H1 (cell line): ENCODE data around the gene RAB3C. TPM values are rescaled to one million over a fixed set of nuclear protein-coding genes. Genes with fewer than 3 reads are reported as not detected.

Experiments
- CTCF ChIA-PET: fragments of 300-600 bp; sonication (Branson Sonifier 250); formaldehyde crosslinking; loops from one replicate; lab custom pipeline; 2021; ENCODE audit not compliant: partially characterized antibody; lab: Charles Lee
- POLR2A ChIA-PET: fragments of 300-600 bp; sonication (Branson Sonifier 250); formaldehyde crosslinking; loops from one replicate; lab custom pipeline; 2021; ENCODE audit warnings: inconsistent platforms; ENCODE audit not compliant: partially characterized antibody; lab: Charles Lee
- DNase-seq, 2 experiments: peaks; one replicate each; pipeline versions ENCODE4 v3.0.0 to v3.0.0-alpha.2; 2010 to 2022; ENCODE audit warnings: low spot score in 2 of 2, low read depth in 1 of 2, mixed read lengths in 1 of 2
- FAIRE-seq: peaks from 2 replicates; lab custom pipeline; 2011; peaks lifted over from hg19 to GRCh38; lab: Jason Lieb, UNC
- H2AFZ ChIP-seq: 2 replicates; pipeline ENCODE4 v1.8.1; 2012; ENCODE audit warnings: low read length, inconsistent platforms
- H2AK5ac ChIP-seq: 2 replicates; pipeline ENCODE4 v1.6.1; 2013; ENCODE audit warnings: low read depth, low read length
- H2BK120ac ChIP-seq: replicated peaks from 2 replicates; pipeline ENCODE3; 2013; ENCODE audit warnings: low read depth, low read length, inconsistent platforms
- H2BK12ac ChIP-seq: 2 replicates; pipeline ENCODE4 v1.6.1; 2013; ENCODE audit warnings: low read depth, low read length
- H2BK15ac ChIP-seq: 2 replicates; pipeline ENCODE4 v1.6.1; 2013; ENCODE audit warnings: low read length
- H2BK20ac ChIP-seq: 2 replicates; pipeline ENCODE4 v1.6.1; 2013; ENCODE audit warnings: low read length
- H2BK5ac ChIP-seq: 2 replicates; pipeline ENCODE4 v1.6.1; 2013; ENCODE audit warnings: low read depth, low read length
- H3K14ac ChIP-seq: 2 replicates; pipeline ENCODE4 v1.6.1; 2013; ENCODE audit warnings: inconsistent platforms; ENCODE audit not compliant: insufficient read length
- H3K18ac ChIP-seq: 2 replicates; pipeline ENCODE4 v1.6.1; 2013; ENCODE audit warnings: low read length; ENCODE audit errors: extremely low read depth
- H3K23ac ChIP-seq: 2 replicates; pipeline ENCODE4 v1.6.1; 2013; ENCODE audit warnings: inconsistent platforms; ENCODE audit not compliant: insufficient read length
- H3K23me2 ChIP-seq: 2 replicates; pipeline ENCODE4 v1.6.1; 2013; ENCODE audit warnings: low read depth, low read length
- H3K27ac ChIP-seq: 2 replicates; pipeline ENCODE4 v1.6.1; 2011; ENCODE audit warnings: low read depth, low read length, inconsistent platforms
- H3K27me3 ChIP-seq, 4 experiments: replicated peaks in 1 of 4; 1 replicate in 1 of 4; 2 replicates in 3 of 4; pipeline versions ENCODE4 v1.6.1 to v1.8.1; 2011 to 2013; ENCODE audit warnings: low read length in 3 of 4, mild to moderate bottlenecking in 3 of 4, inconsistent platforms in 2 of 4, mixed read lengths in 2 of 4, moderate library complexity in 1 of 4; ENCODE audit not compliant: control insufficient read depth in 3 of 4, insufficient read depth in 3 of 4; ENCODE audit errors: extremely low read depth in 1 of 4
- H3K36me3 ChIP-seq, 4 experiments: 2 replicates each; pipeline versions ENCODE4 v1.6.1 to v1.8.1; 2011 to 2013; ENCODE audit warnings: mild to moderate bottlenecking in 4 of 4, low read length in 3 of 4, moderate library complexity in 2 of 4, control low read depth in 1 of 4, inconsistent platforms in 1 of 4; ENCODE audit not compliant: insufficient read depth in 4 of 4, control insufficient read depth in 2 of 4
- H3K4ac ChIP-seq: replicated peaks from 2 replicates; pipeline ENCODE3; 2013; ENCODE audit warnings: low read length, low read depth, mixed read lengths, inconsistent platforms; ENCODE audit not compliant: insufficient read length
- H3K4me1 ChIP-seq, 4 experiments: replicated peaks in 1 of 4; 1 replicate in 1 of 4; 2 replicates in 3 of 4; pipeline versions ENCODE4 v1.6.1 to v1.8.1; 2011 to 2013; ENCODE audit warnings: low read length in 3 of 4, inconsistent platforms in 2 of 4, mixed read lengths in 1 of 4; ENCODE audit not compliant: insufficient read depth in 4 of 4, control insufficient read depth in 3 of 4
- H3K4me2 ChIP-seq, 2 experiments: 2 replicates each; pipeline versions ENCODE4 v1.6.1 to v1.8.1; 2011 to 2013; ENCODE audit warnings: low read depth in 2 of 2, low read length in 2 of 2, control low read depth in 1 of 2, inconsistent platforms in 1 of 2, mild to moderate bottlenecking in 1 of 2; ENCODE audit not compliant: insufficient read depth in 1 of 2
- H3K4me3 ChIP-seq, 4 experiments: fragments of 200-600, 300-600 bp in 1 of 4; sonication (generic), shearing (Covaris generic), sonication (Bioruptor Twin) in 1 of 4; 2 replicates each; pipeline versions ENCODE4 v1.5.1 to v1.8.1; 2011 to 2016; ENCODE audit warnings: low read length in 4 of 4, low read depth in 3 of 4, control low read depth in 2 of 4, inconsistent platforms in 2 of 4, mild to moderate bottlenecking in 2 of 4, mixed read lengths in 1 of 4, moderate library complexity in 1 of 4; ENCODE audit not compliant: insufficient read depth in 2 of 4; ENCODE audit errors: extremely low read depth in 1 of 4
- H3K56ac ChIP-seq: replicated peaks from 2 replicates; pipeline ENCODE3; 2013; ENCODE audit warnings: low read depth, mild to moderate bottlenecking, mixed read lengths, low read length, inconsistent platforms; ENCODE audit not compliant: insufficient read length
- H3K79me1 ChIP-seq: 2 replicates; pipeline ENCODE4 v1.6.1; 2013; ENCODE audit warnings: low read depth, low read length, control low read depth
- H3K79me2 ChIP-seq, 2 experiments: 2 replicates each; pipeline versions ENCODE4 v1.6.1 to v1.8.1; 2012 to 2013; ENCODE audit warnings: low read length in 2 of 2, mild to moderate bottlenecking in 2 of 2, inconsistent platforms in 1 of 2; ENCODE audit not compliant: insufficient read depth in 2 of 2, control insufficient read depth in 1 of 2
- H3K9ac ChIP-seq, 4 experiments: replicated peaks in 1 of 4; 1 replicate in 1 of 4; 2 replicates in 3 of 4; pipeline versions ENCODE4 v1.6.1 to v1.8.1; 2011 to 2013; ENCODE audit warnings: low read depth in 3 of 4, low read length in 3 of 4, control low read depth in 2 of 4, mild to moderate bottlenecking in 2 of 4, moderate library complexity in 2 of 4, inconsistent platforms in 1 of 4; ENCODE audit errors: extremely low read depth in 1 of 4
- H3K9me3 ChIP-seq, 2 experiments: 2 replicates each; pipeline versions ENCODE4 v1.6.1 to v1.8.1; 2012 to 2013; ENCODE audit warnings: mild to moderate bottlenecking in 2 of 2, moderate library complexity in 2 of 2, control low read depth in 1 of 2, inconsistent platforms in 1 of 2, low read depth in 1 of 2, low read length in 1 of 2, mixed read lengths in 1 of 2; ENCODE audit not compliant: insufficient read depth in 2 of 2
- H4K20me1 ChIP-seq, 2 experiments: replicated peaks in 1 of 2; 2 replicates each; pipeline versions ENCODE3 to v1.8.1; 2011 to 2013; ENCODE audit warnings: inconsistent platforms in 2 of 2, low read length in 2 of 2, mild to moderate bottlenecking in 1 of 2; ENCODE audit not compliant: insufficient read depth in 2 of 2, control insufficient read depth in 1 of 2
- H4K5ac ChIP-seq: 2 replicates; pipeline ENCODE4 v1.6.1; 2013; ENCODE audit warnings: low read length, low read depth, mixed read lengths, inconsistent platforms; ENCODE audit not compliant: insufficient read length
- H4K8ac ChIP-seq: 2 replicates; pipeline ENCODE4 v1.8.0; 2013; ENCODE audit warnings: mild to moderate bottlenecking, moderate library complexity, low read length, inconsistent platforms; ENCODE audit not compliant: insufficient read depth; ENCODE audit errors: extremely low read depth
- H4K91ac ChIP-seq: replicated peaks from 2 replicates; pipeline ENCODE3; 2013; ENCODE audit warnings: low read length, mixed read lengths, inconsistent platforms; ENCODE audit not compliant: insufficient read length
- CBX8 ChIP-seq: fragments of 300-800, 300-1000 bp; sonication (generic); IDR thresholded peaks from 2 replicates; pipeline ENCODE4 v1.7.1; 2016; ENCODE audit warnings: low read depth, low read length, borderline replicate concordance
- KDM4A ChIP-seq: IDR thresholded peaks from one replicate; pipeline ENCODE4 v1.7.1; 2012; ENCODE audit warnings: low read depth, mild to moderate bottlenecking, moderate library complexity, low read length, inconsistent platforms; ENCODE audit not compliant: severe bottlenecking
- SIRT6 ChIP-seq: IDR thresholded peaks from one replicate; pipeline ENCODE4 v1.7.1; 2012; ENCODE audit warnings: low read length, inconsistent platforms
- SIX5 ChIP-seq: IDR thresholded peaks from 2 replicates; pipeline ENCODE4 v1.6.1; 2011; ENCODE audit warnings: mild to moderate bottlenecking, low read depth, low read length
- TAF1 ChIP-seq: IDR thresholded peaks from 2 replicates; pipeline ENCODE4 v1.6.1; 2011; ENCODE audit warnings: mild to moderate bottlenecking, low read depth, low read length
- WGBS, 2 experiments: shearing (Covaris generic) in 1 of 2; methylation state at CpG; one replicate each; pipeline versions ENCODE4 v1.1.6 to v1.1.7; 2013 to 2015; ENCODE audit warnings: low lambda C conversion rate in 2 of 2, mixed read lengths in 2 of 2, inconsistent platforms in 1 of 2, low coverage in 1 of 2, missing lambda C conversion rate in 1 of 2; ENCODE audit not compliant: insufficient replicate concordance in 2 of 2, insufficient coverage in 1 of 2, insufficient read length in 1 of 2; ENCODE audit errors: extremely low coverage in 1 of 2, missing lambda C conversion rate in 1 of 2; 5-methylcytosine and 5-hydroxymethylcytosine counted together
- polyA plus RNA-seq, 7 experiments: library from polyadenylated mRNA; depleted of rRNA in 3 of 7; stranded (reverse) in 5 of 7; unstranded in 2 of 7; fragments of >200 nt in 5 of 7; fragments of 200-250 nt in 2 of 7; gene quantifications; 1 replicate in 5 of 7; 2 replicates in 1 of 7; 4 replicates in 1 of 7; pipeline versions ENCODE4 v1.2.1 to v1.2.3, GENCODE V29; 2011 to 2013; ENCODE audit warnings: missing spikeins in 2 of 7, mixed read lengths in 2 of 7
- total RNA-seq: library from RNA; stranded (reverse); fragmentation: NEBNext Ultra II Directional; extraction: Animal tissue kit (Norgen Biotek cat#: 25700); gene quantifications from 2 replicates; pipeline ENCODE4 v1.2.1, GENCODE V29; 2021

The RAB3C gene
- total and polyA plus RNA-seq, 2 of the 8 experiments (the other 6 are each of a cell fraction or from before 2014, with no cell fraction given), result 14.7 to 18.3 TPM

DNA sequence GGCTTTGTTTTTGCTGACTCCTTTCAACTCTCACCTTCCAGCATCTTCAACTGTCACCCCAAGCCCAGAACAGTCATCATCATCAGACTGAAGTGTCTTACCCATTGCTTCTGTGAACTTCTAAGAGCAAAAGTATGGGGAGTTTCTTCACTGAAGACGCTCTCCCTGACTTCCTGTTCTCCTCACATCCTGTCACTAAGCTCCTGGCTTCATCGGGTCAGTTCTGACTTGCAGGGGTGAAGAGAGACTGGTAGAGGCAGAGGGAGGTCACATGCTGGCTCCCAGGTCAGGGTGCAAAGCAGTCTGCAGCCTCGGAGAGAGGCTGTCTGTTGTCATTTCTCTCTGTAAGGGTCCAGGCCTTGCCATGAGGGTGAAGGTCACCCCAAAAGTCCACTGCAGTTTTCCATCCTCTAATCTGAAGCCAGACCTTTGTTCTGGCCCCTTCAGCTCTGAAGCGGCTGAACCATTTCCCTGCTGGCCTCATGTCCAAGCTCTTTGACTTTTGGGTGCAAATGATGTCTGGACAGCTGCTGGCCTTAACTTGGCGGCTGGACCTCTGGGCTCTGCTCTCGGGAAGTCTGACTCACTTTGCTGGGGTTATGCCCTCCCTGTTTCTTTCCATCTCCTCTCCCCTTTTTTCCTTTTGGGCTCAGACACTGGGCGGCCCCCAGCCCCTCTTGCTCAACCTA, 305.0 kb downstream of the RAB3C start:
- Histone ChIP-seq H2BK12ac (no peak overlapping the region), H3K79me2 (no peaks in the 10 kb centered on the region), H3K23me2 (no peaks in the 10 kb centered on the region), H2BK20ac (no peak overlapping the region), H3K18ac (no peak overlapping the region), H3K27ac (no peak overlapping the region), H3K27me3 (no peaks in the 10 kb centered on the region), H3K79me1 (no peaks in the 10 kb centered on the region), H2AK5ac (no peak overlapping the region), H3K4ac (no peak overlapping the region), H3K36me3 (no peaks in the 10 kb centered on the region), H3K4me3 (no peak overlapping the region), H2BK5ac (no peak overlapping the region), H3K9ac (no peak overlapping the region), H4K5ac (no peak overlapping the region), H2BK15ac (no peak overlapping the region), H4K91ac (no peak overlapping the region), H3K23ac (no peak overlapping the region), H3K9me3 (no peaks in the 10 kb centered on the region; a peak in 1 of 4 replicates), H3K4me1 (no peaks in the 10 kb centered on the region; a peak in 1 of 7 replicates), H2BK120ac (no peak overlapping the region), H3K4me2 (no peak overlapping the region), H4K8ac (no peak overlapping the region), H3K56ac (no peak overlapping the region), H2AFZ (0 out of 2 replicates have a peak overlapping the region, but pooled peaks have one; percentile 50), H3K14ac (no peak overlapping the region), H4K20me1 (no peaks in the 10 kb centered on the region)
- DNase-seq (no peak), FAIRE-seq (no peak)
- TF ChIP-seq KDM4A, result no peak
- TF ChIP-seq CBX8, result no peak
- TF ChIP-seq SIRT6, result no peak
- TF ChIP-seq TAF1, result no peak
- TF ChIP-seq SIX5, result no peak
- POLR2A ChIA-PET, result no interaction called here
- CTCF ChIA-PET, result interaction anchor here (0.5 to 3.3 kb wide), 17 partner anchors 9 to 1426 kb away, joined by 3 to 42 read pairs (median 5); no protein-coding TSS in a partner anchor
- 90% methylated on average over 7 of the region's 7 CpGs; no CpG with 5 or more reads in 1 of the 2 experiments for WGBS, 2 experiments
